Measurements from ENCODE around the gene CSPG4. TPM values are rescaled to one million over a fixed set of nuclear protein-coding genes. Genes with fewer than 3 reads are reported as not detected.
"Not testable (repeated sequence)": the region's sequence is repeated elsewhere in the genome, so short reads cannot be mapped to it uniquely, and the experiment has no call there.

Gene CSPG4
- total RNA-seq (2014; rRNA removed; shearing (Covaris generic); ENCODE audit: low replicate concordance), result 0.03 and 0.20 TPM in 2 replicates

- in situ Hi-C loops (cut with HindIII; ENCODE audit: low pct_unique_long_range_greater_than_20kb, low sequenced_read_pairs), result no loop called here
- no peak for DNase-seq (ENCODE audit: low read depth)
Observed at GRCh38 chr15:75712668-75713337, at the start of gene CSPG4. TSS of gene CSPG4 (minus strand) at chr15:75712848. CDS start at chr15:75712755, 93 bp downstream.

- in situ Hi-C loops (cut with HindIII; ENCODE audit: low pct_unique_long_range_greater_than_20kb, low sequenced_read_pairs), result not testable (repeated sequence)
Observed at GRCh38 chr15:75762357-75762718, 49.7 kb upstream of the CSPG4 start.

GRCh38 chr15:75761446-75762356 lies 49.1 kb upstream of the CSPG4 start:
- no peak for DNase-seq (ENCODE audit: low read depth)
- in situ Hi-C loops (cut with HindIII; ENCODE audit: low pct_unique_long_range_greater_than_20kb, low sequenced_read_pairs), result no loop called here

More at GRCh38 chr15:75762357-75762718, 49.7 kb upstream of the CSPG4 start:
- not testable (repeated sequence) for DNase-seq (ENCODE audit: low read depth)

GRCh38 chr15:75760704-75761435 lies 48.2 kb upstream of the CSPG4 start:
- in situ Hi-C loops (cut with HindIII; ENCODE audit: low pct_unique_long_range_greater_than_20kb, low sequenced_read_pairs), result no loop called here

GRCh38 chr15:75760131-75760520 lies 47.5 kb upstream of the CSPG4 start:
- DNase-seq (ENCODE audit: low read depth); in situ Hi-C loops (cut with HindIII; ENCODE audit: low pct_unique_long_range_greater_than_20kb, low sequenced_read_pairs): not testable (repeated sequence)

More at GRCh38 chr15:75760704-75761435, 48.2 kb upstream of the CSPG4 start:
- DNase-seq (ENCODE audit: low read depth), result no peak

GRCh38 chr15:75759416-75760130 lies 46.9 kb upstream of the CSPG4 start:
- in situ Hi-C loops (cut with HindIII; ENCODE audit: low pct_unique_long_range_greater_than_20kb, low sequenced_read_pairs), result no loop called here
- DNase-seq (ENCODE audit: low read depth), result no peak

GRCh38 chr15:75758071-75758872 lies 45.6 kb upstream of the CSPG4 start:
- DNase-seq (ENCODE audit: low read depth), result peak; percentile 85
- in situ Hi-C loops (cut with HindIII; ENCODE audit: low pct_unique_long_range_greater_than_20kb, low sequenced_read_pairs), result no loop called here

- in situ Hi-C loops (cut with HindIII; ENCODE audit: low pct_unique_long_range_greater_than_20kb, low sequenced_read_pairs); DNase-seq (ENCODE audit: low read depth): not testable (repeated sequence)
Observed at GRCh38 chr15:75754871-75755270, 42.2 kb upstream of the CSPG4 start.

GRCh38 chr15:75753145-75753544 lies 40.5 kb upstream of the CSPG4 start:
- no peak for DNase-seq (ENCODE audit: low read depth)
- in situ Hi-C loops (cut with HindIII; ENCODE audit: low pct_unique_long_range_greater_than_20kb, low sequenced_read_pairs), result no loop called here

GRCh38 chr15:75751891-75752290 lies 39.2 kb upstream of the CSPG4 start:
- in situ Hi-C loops (cut with HindIII; ENCODE audit: low pct_unique_long_range_greater_than_20kb, low sequenced_read_pairs), result no loop called here
- no peak for DNase-seq (ENCODE audit: low read depth)

GRCh38 chr15:75751116-75751875 lies 38.6 kb upstream of the CSPG4 start:
- in situ Hi-C loops (cut with HindIII; ENCODE audit: low pct_unique_long_range_greater_than_20kb, low sequenced_read_pairs), result no loop called here
- no peak for DNase-seq (ENCODE audit: low read depth)

- in situ Hi-C loops (cut with HindIII; ENCODE audit: low pct_unique_long_range_greater_than_20kb, low sequenced_read_pairs), result no loop called here
- no peak for DNase-seq (ENCODE audit: low read depth)
Observed at GRCh38 chr15:75750261-75751050, 37.8 kb upstream of the CSPG4 start.

- DNase-seq (ENCODE audit: low read depth), result no peak
- in situ Hi-C loops (cut with HindIII; ENCODE audit: low pct_unique_long_range_greater_than_20kb, low sequenced_read_pairs), result no loop called here
Observed at GRCh38 chr15:75749820-75750219, 37.2 kb upstream of the CSPG4 start.

- in situ Hi-C loops (cut with HindIII; ENCODE audit: low pct_unique_long_range_greater_than_20kb, low sequenced_read_pairs); DNase-seq (ENCODE audit: low read depth): not testable (repeated sequence)
Observed at GRCh38 chr15:75748882-75749281, 36.2 kb upstream of the CSPG4 start.

GRCh38 chr15:75747121-75747520 lies 34.5 kb upstream of the CSPG4 start:
- in situ Hi-C loops (cut with HindIII; ENCODE audit: low pct_unique_long_range_greater_than_20kb, low sequenced_read_pairs); DNase-seq (ENCODE audit: low read depth): not testable (repeated sequence)

GRCh38 chr15:75745305-75745704 lies 32.7 kb upstream of the CSPG4 start:
- no peak for DNase-seq (ENCODE audit: low read depth)
- in situ Hi-C loops (cut with HindIII; ENCODE audit: low pct_unique_long_range_greater_than_20kb, low sequenced_read_pairs), result no loop called here
